Lower leg skin (tissue), 4 donors: ENCODE measurements around the gene CACNG8. TPM values are rescaled to one million over a fixed set of nuclear protein-coding genes. Genes with fewer than 3 reads are reported as not detected.

Experiments used
- DNase-seq, 2 donors: peaks; one replicate each; pipeline ENCODE4 v3.0.0-alpha.2; 2019; ENCODE audit warnings: low spot score in 2 of 2
- H3K4me3 ChIP-seq: fragments of 200-600 bp; sonication (generic); 2 replicates; pipeline ENCODE4 v1.5.1; 2017; ENCODE audit warnings: mild to moderate bottlenecking, low read depth; ENCODE audit not compliant: poor library complexity, severe bottlenecking
- POLR2A ChIP-seq, 2 donors: fragments of 450-650 bp; IDR thresholded peaks; one replicate each; pipeline ENCODE4 v1.6.1; 2016 to 2017; ENCODE audit warnings: antibody characterized with exemption in 2 of 2, mild to moderate bottlenecking in 1 of 2, moderate library complexity in 1 of 2
- WGBS, 2 donors: methylation state at CpG; one replicate each; pipeline ENCODE4 v1.1.5; 2018; 5-methylcytosine and 5-hydroxymethylcytosine counted together
- intact Hi-C: fragments of 100-400 bp; cut with DNase I; formaldehyde crosslinking; loops from one replicate; pipeline ENCODE4 v1.15.0; 2023; ENCODE audit warnings: low total_unique reads
- total RNA-seq, 4 donors: library from RNA; depleted of rRNA; stranded (reverse); fragments of >200 nt; gene quantifications; one replicate each; pipeline ENCODE4 v1.1.0, GENCODE V29; 2016
- TF ChIP-seq, protein P1 (sequence below), 3 donors: fragments of 450-650 bp; IDR thresholded peaks; one replicate each; pipeline ENCODE4 v1.5.1; 2016; ENCODE audit warnings: antibody characterized with exemption in 3 of 3, mild to moderate bottlenecking in 3 of 3, moderate library complexity in 2 of 3

CACNG8 gene
- total RNA-seq, 4 donors from 2014 or later: 0.05 to 0.08 TPM; not detected in 2

DNA sequence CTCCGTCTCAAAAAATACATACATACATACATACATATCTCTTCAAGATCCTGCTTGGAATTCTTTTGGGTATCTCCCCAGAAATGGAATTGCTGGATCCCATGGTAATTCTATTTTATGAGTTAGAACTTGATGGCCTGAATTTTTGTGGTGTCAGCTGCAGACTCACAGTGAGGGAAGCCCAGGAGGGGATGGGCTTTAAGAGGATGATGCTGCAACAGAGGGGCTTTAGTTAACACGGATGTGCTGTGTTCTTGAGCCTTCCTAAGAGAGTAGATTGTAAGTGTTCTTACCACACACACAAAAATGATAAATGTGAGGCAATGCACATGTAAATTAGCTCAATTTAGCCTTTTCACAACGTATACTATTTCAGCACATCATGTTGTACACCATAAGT lies 60.5 kb downstream of the CACNG8 start:
- no peak for TF ChIP-seq POLR2A (IDR thresholded peaks at IDR 0.05)
- TF ChIP-seq, protein P1, sequence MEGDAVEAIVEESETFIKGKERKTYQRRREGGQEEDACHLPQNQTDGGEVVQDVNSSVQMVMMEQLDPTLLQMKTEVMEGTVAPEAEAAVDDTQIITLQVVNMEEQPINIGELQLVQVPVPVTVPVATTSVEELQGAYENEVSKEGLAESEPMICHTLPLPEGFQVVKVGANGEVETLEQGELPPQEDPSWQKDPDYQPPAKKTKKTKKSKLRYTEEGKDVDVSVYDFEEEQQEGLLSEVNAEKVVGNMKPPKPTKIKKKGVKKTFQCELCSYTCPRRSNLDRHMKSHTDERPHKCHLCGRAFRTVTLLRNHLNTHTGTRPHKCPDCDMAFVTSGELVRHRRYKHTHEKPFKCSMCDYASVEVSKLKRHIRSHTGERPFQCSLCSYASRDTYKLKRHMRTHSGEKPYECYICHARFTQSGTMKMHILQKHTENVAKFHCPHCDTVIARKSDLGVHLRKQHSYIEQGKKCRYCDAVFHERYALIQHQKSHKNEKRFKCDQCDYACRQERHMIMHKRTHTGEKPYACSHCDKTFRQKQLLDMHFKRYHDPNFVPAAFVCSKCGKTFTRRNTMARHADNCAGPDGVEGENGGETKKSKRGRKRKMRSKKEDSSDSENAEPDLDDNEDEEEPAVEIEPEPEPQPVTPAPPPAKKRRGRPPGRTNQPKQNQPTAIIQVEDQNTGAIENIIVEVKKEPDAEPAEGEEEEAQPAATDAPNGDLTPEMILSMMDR (IDR thresholded peaks at IDR 0.05): no peak
- DNase-seq: no peak
- H3K4me3 ChIP-seq: no peak overlapping the region
- intact Hi-C loops: loop anchor here (5.0 to 10.0 kb wide), 2 partner anchors 118 to 231 kb away; partner anchors contain the start of gene CACNG7
- WGBS, 2 donors: 44 to 58% methylated on average over 3 of the region's 3 CpGs

DNA sequence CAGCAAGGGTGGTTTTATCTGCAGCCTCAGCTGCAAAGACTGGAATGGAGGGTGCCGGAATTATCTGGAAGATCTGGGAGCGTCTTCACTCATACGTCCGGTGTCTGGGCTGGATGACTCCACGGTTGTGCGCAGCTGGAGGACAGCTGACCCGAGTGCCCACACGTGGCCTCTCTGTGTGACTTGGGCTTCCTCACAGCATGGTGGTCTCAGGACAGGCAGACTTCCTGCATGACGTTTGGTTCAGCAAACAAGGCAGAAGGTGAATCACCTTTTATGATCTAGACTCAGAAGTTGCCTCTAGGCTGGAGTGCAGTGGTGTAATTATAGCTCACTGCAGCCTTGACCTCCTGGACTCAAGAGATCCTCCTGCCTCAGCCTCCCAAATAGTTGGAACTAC lies 61.9 kb downstream of the CACNG8 start:
- intact Hi-C loops: loop anchor here (5.0 to 10.0 kb wide), 2 partner anchors 120 to 232 kb away; partner anchors contain the start of gene CACNG7
- no peak for DNase-seq

DNA sequence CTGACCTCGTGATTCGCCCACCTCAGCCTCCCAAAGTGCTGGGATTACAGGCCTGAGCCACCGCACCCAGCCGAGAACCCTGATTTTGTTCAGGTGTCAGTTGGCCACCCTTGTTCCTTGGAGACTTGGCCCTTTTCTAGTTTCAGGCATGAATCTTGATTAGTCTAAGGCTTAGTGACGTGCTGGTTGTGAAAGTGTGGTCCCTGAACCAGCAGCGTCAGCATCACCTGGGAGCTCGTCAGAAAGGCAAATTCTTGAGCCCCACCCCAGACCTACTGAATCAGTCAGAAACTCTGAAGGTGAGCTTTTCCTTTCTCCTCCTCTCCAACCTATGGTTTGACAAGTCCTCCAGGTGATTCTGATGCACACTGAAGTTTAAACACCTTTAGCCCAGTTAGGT lies 63.9 kb downstream of the CACNG8 start:
- DNase-seq: no peak
- WGBS, 2 donors: 67 to 73% methylated on average over 7 of the region's 7 CpGs
- H3K4me3 ChIP-seq: no peak overlapping the region
- intact Hi-C loops: loop anchor here (10.0 kb wide), 1 partner anchor 122 kb away; the partner anchor contains the start of gene CACNG7
- TF ChIP-seq, protein P1 (IDR thresholded peaks at IDR 0.05): no peak
- TF ChIP-seq POLR2A (IDR thresholded peaks at IDR 0.05): no peak

More for the DNA sequence above, 61.9 kb downstream of the CACNG8 start:
- WGBS, 2 donors: 80 to 83% methylated on average over 9 of the region's 9 CpGs
- H3K4me3 ChIP-seq: no peak overlapping the region
- no peak for TF ChIP-seq POLR2A (IDR thresholded peaks at IDR 0.05)
- TF ChIP-seq, protein P1 (IDR thresholded peaks at IDR 0.05): no peak

DNA sequence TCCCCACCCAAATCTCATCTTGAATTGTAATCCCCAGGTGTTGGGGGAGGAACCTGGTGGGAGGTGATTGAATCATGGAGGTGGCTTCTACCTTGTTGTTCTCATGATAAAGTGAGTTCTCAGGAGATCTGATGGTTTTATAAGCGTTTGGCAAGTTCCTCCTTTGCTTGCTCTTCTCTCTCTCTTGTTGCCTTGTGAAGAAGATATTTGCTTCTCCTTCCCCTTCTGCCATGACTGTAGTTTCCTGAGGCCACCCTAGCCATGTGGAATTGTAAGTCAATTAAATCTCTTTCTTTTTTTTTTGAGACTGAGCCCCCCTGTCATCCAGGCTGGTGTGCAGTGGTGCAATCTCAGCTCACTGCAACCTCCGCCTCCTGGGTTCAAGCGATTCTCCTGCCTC lies 66.6 kb downstream of the CACNG8 start:
- TF ChIP-seq POLR2A (IDR thresholded peaks at IDR 0.05): no peak
- TF ChIP-seq, protein P1 (IDR thresholded peaks at IDR 0.05): no peak
- 80 to 81% methylated on average over 3 of the region's 3 CpGs for WGBS, 2 donors
- intact Hi-C loops: loop anchor here (10.0 kb wide), 1 partner anchor 124 kb away; the partner anchor contains the start of gene CACNG7
- no peak for DNase-seq
- H3K4me3 ChIP-seq: no peak overlapping the region

DNA sequence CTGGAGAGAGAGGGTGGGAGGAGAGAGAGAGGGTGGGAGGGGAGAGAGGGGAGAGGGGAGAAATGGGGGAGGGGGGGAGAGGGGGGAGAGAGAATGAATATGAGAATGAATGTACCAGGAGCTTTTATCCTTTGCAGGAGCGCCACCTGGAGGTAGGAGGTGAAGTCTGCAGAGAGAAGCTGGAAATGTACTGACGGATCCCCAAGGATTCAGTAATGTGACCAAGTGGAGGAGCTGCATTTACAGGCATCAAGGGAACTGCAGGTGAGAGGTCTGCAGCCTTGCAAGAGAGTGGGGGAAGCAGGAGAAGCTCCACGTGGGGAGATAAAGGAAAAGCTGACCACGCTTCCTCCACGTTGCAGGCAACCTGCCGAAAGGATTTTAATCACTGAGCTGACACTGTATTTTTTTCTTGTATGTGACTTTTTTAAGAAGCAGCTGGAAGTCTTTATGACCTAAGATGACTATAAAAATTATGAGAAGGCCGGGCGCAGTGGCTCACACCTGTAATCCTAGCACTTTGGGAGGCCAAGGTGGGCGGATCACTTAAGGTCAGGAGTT lies 67.3 kb downstream of the CACNG8 start:
- no peak overlapping the region for H3K4me3 ChIP-seq
- DNase-seq: peak in 1 of 2 donors; percentile 43
- intact Hi-C loops: loop anchor here (10.0 kb wide), 1 partner anchor 125 kb away; the partner anchor contains the start of gene CACNG7
- WGBS, 2 donors: 37 to 38% methylated on average over 9 of the region's 9 CpGs
- TF ChIP-seq POLR2A (IDR thresholded peaks at IDR 0.05): no peak
- TF ChIP-seq, protein P1 (IDR thresholded peaks at IDR 0.05): no peak
